Measurements from ENCODE around the gene MRPL2. TPM values are rescaled to one million over a fixed set of nuclear protein-coding genes. Genes with fewer than 3 reads are reported as not detected.

Gene MRPL2
- total and polyA plus RNA-seq, 4 experiments from 2014 or later: 37.9 to 56.5 (median 53.4) TPM

DNA sequence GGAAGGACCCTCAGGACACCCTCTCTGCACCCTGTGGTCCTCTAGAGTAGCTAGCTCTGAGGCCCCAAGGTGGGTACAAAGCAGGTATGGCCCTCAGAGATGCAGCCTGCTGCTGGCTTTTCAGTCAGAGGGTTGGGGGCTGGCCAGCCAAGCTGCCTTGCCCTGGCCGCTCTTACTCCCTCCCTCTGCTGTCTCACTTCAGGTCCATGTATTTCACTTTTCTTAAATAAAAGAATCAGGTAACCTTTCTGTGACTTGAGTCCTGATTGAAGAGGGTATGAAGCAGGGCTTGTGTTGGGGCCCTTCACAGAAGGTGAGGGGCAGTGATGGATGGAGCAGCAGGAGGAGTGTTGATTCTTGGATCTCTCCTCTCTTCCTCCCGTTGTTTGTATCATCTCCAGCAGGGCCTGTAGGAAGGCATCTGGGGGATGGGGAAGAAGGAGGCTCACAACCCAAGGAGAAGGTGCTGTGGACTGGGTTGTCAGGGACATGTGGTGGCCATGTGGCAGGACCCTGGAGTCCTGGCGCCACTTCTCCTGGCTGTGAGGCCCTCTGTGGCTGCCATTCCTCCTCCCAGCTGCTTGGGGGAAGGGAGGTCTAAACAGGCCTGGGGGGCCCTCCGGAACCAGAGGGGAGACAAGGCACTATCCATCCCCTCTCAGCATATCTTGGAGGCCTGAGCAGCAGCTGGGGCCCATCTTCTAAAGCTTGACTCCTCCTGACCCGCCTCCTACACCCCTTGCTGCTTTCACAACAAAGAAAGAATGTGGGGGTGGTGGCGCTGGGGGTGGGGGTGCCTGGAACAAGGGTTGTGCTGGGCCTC lies 15.8 kb upstream of the MRPL2 start:
- DNase-seq: no peak
- peaks cover 19% of the 10 kb centered on the region for H3K27me3 ChIP-seq (ENCODE audit: insufficient read depth, low read length)
- H3K27me3 Mint-ChIP-seq: peaks cover 8 to 13% of the 10 kb centered on the region in 2 donors
- peak overlapping the region in 5 of 8 donors; percentile 17 to 68 (median 46) for H3K4me3 Mint-ChIP-seq
- ChIA-PET CTCF (ENCODE audit: partially characterized antibody) (interaction anchor here (1.7 kb wide), 1 partner anchor 69 kb away, joined by 6 read pairs; no protein-coding TSS in a partner anchor), POLR2A (ENCODE audit: partially characterized antibody) (interaction anchor here (0.6 to 1.3 kb wide), 2 partner anchors 16 to 381 kb away, joined by 3 read pairs; partner anchors contain the start of genes KLC4 and MRPL2)
- H3K4me3 ChIP-seq (ENCODE audit: low read length in 2 of 2): no peak overlapping the region
- no peaks in the 10 kb centered on the region for H3K9me3 ChIP-seq (ENCODE audit: control insufficient read depth in 1 of 2, low read length in 2 of 2)
- no peak overlapping the region for H3K27ac Mint-ChIP-seq
- peaks cover 10% of the 10 kb centered on the region for H3K4me1 ChIP-seq (ENCODE audit: insufficient read depth, low read length)
- intact Hi-C loops (cut with micrococcal nuclease): no loop called here
- peaks cover 0 to 10% (median 4%) of the 10 kb centered on the region in 4 donors for H3K4me1 Mint-ChIP-seq
- no peak overlapping the region for H3K27ac ChIP-seq (ENCODE audit: low read depth, low read length)
- H3K9me3 Mint-ChIP-seq: no peaks in the 10 kb centered on the region
- H3K36me3 Mint-ChIP-seq: peaks cover 21 to 38% of the 10 kb centered on the region in 2 donors
- H3K36me3 ChIP-seq (ENCODE audit: insufficient read depth, low read length): no peaks in the 10 kb centered on the region

DNA sequence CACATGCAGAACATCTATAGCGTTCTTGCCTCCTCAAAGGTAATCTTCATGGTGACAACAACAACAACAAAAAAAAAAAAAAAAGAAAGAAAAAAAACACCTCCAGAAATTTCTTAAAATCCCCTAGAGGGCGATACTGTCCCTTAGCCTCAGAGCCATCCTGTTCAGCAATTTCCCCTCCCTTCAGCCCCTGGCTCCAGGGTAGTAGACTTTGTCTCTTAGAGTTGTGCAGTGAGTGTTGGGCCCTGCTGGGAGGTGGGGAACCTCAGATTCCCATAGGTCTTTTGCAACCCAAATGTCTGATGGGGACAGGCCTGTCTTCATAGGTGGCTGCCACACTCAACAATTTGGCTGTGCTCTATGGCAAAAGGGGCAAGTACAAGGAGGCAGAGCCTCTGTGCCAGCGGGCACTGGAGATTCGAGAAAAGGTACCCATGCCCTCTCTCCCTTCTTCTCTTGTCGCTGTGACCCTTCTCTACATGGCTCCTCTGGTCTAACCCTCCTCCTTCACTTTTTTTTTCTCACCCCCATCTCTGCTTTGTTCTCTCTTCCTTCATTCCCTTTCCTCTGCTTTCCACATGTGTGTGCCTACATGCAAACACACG lies 10.9 kb upstream of the MRPL2 start:
- intact Hi-C loops (cut with micrococcal nuclease): no loop called here
- no peaks in the 10 kb centered on the region for H3K9me3 ChIP-seq (ENCODE audit: control insufficient read depth in 1 of 2, low read length in 2 of 2)

DNA sequence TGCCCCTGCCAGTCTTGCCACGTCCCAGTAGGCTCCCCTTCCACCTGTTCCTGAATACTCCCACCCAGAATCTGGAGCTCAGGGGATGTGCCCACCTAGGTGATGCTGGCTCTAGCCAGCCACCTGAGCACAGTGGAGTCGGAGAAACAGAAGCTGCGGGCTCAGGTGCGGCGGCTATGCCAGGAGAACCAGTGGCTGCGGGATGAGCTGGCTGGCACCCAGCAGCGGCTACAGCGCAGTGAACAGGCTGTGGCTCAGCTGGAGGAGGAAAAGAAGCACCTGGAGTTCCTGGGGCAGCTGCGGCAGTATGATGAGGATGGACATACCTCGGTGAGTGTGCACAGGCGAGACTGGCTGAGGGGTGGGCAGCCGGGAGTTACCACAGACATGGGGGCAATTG lies 3.6 kb upstream of the MRPL2 start:
- no peaks in the 10 kb centered on the region for H3K9me3 Mint-ChIP-seq
- H3K36me3 ChIP-seq (ENCODE audit: insufficient read depth, low read length): peaks cover 2% of the 10 kb centered on the region
- peaks cover 25 to 39% (median 32%) of the 10 kb centered on the region in 4 donors for H3K4me1 Mint-ChIP-seq
- no peaks in the 10 kb centered on the region for H3K27me3 ChIP-seq (ENCODE audit: insufficient read depth, low read length)
- no peak overlapping the region for H3K27ac ChIP-seq (ENCODE audit: low read depth, low read length)
- ChIA-PET CTCF (ENCODE audit: partially characterized antibody) (no interaction called here), POLR2A (ENCODE audit: partially characterized antibody) (interaction anchor here (0.6 kb wide), 1 partner anchor 9 kb away, joined by 3 read pairs; the partner anchor contains the start of gene CUL7)
- no peak for DNase-seq
- intact Hi-C loops (cut with micrococcal nuclease): no loop called here
- H3K36me3 Mint-ChIP-seq: peaks cover 39 to 56% of the 10 kb centered on the region in 2 donors
- H3K4me1 ChIP-seq (ENCODE audit: insufficient read depth, low read length): peaks cover 21% of the 10 kb centered on the region
- H3K27ac Mint-ChIP-seq: no peak overlapping the region
- H3K4me3 ChIP-seq (ENCODE audit: low read length in 2 of 2): no peak overlapping the region
- no peak overlapping the region for H3K4me3 Mint-ChIP-seq
- no peaks in the 10 kb centered on the region for H3K9me3 ChIP-seq (ENCODE audit: control insufficient read depth in 1 of 2, low read length in 2 of 2)
- H3K27me3 Mint-ChIP-seq: no peaks in the 10 kb centered on the region

More for the DNA sequence above, 10.9 kb upstream of the MRPL2 start:
- ChIA-PET CTCF (ENCODE audit: partially characterized antibody) (interaction anchor here (1.1 kb wide), 1 partner anchor 74 kb away, joined by 5 read pairs; no protein-coding TSS in a partner anchor), POLR2A (ENCODE audit: partially characterized antibody) (no interaction called here)
- no peaks in the 10 kb centered on the region for H3K9me3 Mint-ChIP-seq
- peaks cover 42 to 57% of the 10 kb centered on the region in 2 donors for H3K36me3 Mint-ChIP-seq
- H3K4me1 Mint-ChIP-seq: no peaks in the 10 kb centered on the region
- H3K27me3 ChIP-seq (ENCODE audit: insufficient read depth, low read length): no peaks in the 10 kb centered on the region
- H3K27me3 Mint-ChIP-seq: peaks cover 0 to 2% of the 10 kb centered on the region in 2 donors
- H3K36me3 ChIP-seq (ENCODE audit: insufficient read depth, low read length): no peaks in the 10 kb centered on the region
- peak overlapping the region in 2 of 7 donors; percentile 41 to 64 for H3K27ac Mint-ChIP-seq
- H3K4me3 Mint-ChIP-seq: no peak overlapping the region
- DNase-seq: peak in 4 of 5 donors; percentile 25 to 33 (median 27)
- no peaks in the 10 kb centered on the region for H3K4me1 ChIP-seq (ENCODE audit: insufficient read depth, low read length)
- no peak overlapping the region for H3K4me3 ChIP-seq (ENCODE audit: low read length in 2 of 2)
- H3K27ac ChIP-seq (ENCODE audit: low read depth, low read length): no peak overlapping the region

DNA sequence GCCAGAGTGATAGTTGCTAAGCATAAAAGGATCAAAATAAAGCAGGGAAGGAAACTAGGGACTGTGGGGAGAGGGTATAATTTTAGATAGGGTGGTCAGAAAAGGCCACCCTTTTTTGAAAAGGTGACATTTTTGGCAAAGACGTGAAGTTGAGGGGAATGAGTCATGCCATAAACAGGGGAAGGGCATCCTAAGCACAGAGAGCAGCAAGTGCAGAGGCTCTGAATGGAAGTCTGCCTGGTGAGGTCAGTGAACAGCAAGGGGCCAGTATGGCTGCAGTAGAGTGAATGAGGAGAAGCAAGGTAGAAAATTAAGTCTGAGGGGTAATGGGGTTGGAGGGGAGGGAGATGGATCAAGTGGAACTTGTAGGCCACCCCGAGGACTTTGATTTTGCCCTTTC lies 2.6 kb upstream of the MRPL2 start:
- H3K27me3 Mint-ChIP-seq: no peaks in the 10 kb centered on the region
- ChIA-PET POLR2A (ENCODE audit: partially characterized antibody) (interaction anchor here (0.6 kb wide), 1 partner anchor 132 kb away, joined by 3 read pairs; the partner anchor contains the start of gene CNPY3), CTCF (ENCODE audit: partially characterized antibody) (no interaction called here)
- Histone ChIP-seq H3K36me3 (ENCODE audit: insufficient read depth, low read length) (peaks cover 6% of the 10 kb centered on the region), H3K4me3 (ENCODE audit: low read length in 2 of 2) (no peak overlapping the region), H3K4me1 (ENCODE audit: insufficient read depth, low read length) (peaks cover 22% of the 10 kb centered on the region), H3K9me3 (ENCODE audit: control insufficient read depth in 1 of 2, low read length in 2 of 2) (no peaks in the 10 kb centered on the region), H3K27me3 (ENCODE audit: insufficient read depth, low read length) (no peaks in the 10 kb centered on the region), H3K27ac (ENCODE audit: low read depth, low read length) (no peak overlapping the region)
- H3K36me3 Mint-ChIP-seq: peaks cover 37 to 56% of the 10 kb centered on the region in 2 donors
- no peaks in the 10 kb centered on the region for H3K9me3 Mint-ChIP-seq
- DNase-seq: no peak
- peaks cover 25 to 40% (median 34%) of the 10 kb centered on the region in 4 donors for H3K4me1 Mint-ChIP-seq
- intact Hi-C loops (cut with micrococcal nuclease): no loop called here
- peak overlapping the region in 1 of 8 donors; percentile 41 for H3K4me3 Mint-ChIP-seq
- peak overlapping the region in 2 of 7 donors; percentile 9 to 98 for H3K27ac Mint-ChIP-seq

DNA sequence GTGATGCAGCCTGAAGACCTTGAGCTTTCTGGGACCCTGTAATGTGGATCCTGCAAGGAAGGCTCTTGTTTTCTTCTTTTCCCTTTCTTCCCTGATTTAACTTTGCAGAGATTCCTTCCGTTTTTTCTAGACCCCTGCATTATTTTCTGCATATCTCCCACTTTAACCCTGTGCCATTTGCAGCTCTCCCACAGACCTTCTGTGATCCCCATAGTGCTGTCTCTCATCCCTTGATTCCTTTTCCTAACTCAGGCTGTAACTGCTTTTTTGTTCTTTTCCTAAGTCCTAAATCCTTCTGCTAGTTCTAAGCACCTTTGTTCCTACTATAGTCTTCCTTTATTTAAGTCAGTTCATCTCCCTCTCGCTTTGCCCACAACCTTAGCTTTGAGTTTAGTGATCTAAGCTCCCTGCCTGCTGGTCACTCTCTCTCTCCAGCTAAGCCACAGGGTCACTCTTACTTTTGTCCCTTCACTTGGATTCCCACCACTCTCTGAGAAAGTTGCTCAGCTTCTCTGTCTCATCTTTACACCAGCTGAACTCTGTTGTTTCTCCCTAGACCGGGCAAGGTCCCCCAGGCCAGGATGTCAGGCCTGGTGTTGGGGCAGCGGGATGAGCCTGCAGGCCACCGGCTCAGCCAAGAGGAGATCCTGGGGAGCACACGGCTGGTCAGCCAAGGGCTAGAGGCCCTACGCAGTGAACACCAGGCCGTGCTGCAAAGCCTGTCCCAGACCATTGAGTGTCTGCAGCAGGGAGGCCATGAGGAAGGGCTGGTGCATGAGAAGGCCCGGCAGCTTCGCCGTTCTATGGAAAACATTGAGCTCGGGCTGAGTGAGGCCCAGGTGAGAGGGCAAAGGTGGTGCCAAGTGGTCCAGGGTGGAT lies 1.8 kb upstream of the MRPL2 start:
- peak overlapping the region; percentile 83 to 99 (median 94) for H3K27ac Mint-ChIP-seq
- peaks cover 25 to 42% (median 34%) of the 10 kb centered on the region in 4 donors for H3K4me1 Mint-ChIP-seq
- peaks cover 33 to 51% of the 10 kb centered on the region in 2 donors for H3K36me3 Mint-ChIP-seq
- CTCF ChIA-PET (ENCODE audit: partially characterized antibody): interaction anchor here (0.9 kb wide), 1 partner anchor 39 kb away, joined by 3 read pairs; the partner anchor contains the start of gene RRP36
- H3K36me3 ChIP-seq (ENCODE audit: insufficient read depth, low read length): peaks cover 8% of the 10 kb centered on the region
- no peaks in the 10 kb centered on the region for H3K27me3 ChIP-seq (ENCODE audit: insufficient read depth, low read length)
- POLR2A ChIA-PET (ENCODE audit: partially characterized antibody): interaction anchor here (1.5 to 3.1 kb wide), 5 partner anchors 39 to 132 kb away, joined by 4 to 32 read pairs (median 8); partner anchors contain the start of genes CNPY3, PEX6 and RRP36
- H3K27ac ChIP-seq (ENCODE audit: low read depth, low read length): no peak overlapping the region
- H3K4me3 Mint-ChIP-seq: peak overlapping the region; percentile 94 to 99 (median 97)
- no peaks in the 10 kb centered on the region for H3K27me3 Mint-ChIP-seq
- no peaks in the 10 kb centered on the region for H3K9me3 ChIP-seq (ENCODE audit: control insufficient read depth in 1 of 2, low read length in 2 of 2)
- no peaks in the 10 kb centered on the region for H3K9me3 Mint-ChIP-seq
- H3K4me1 ChIP-seq (ENCODE audit: insufficient read depth, low read length): peaks cover 22% of the 10 kb centered on the region
- DNase-seq: no peak
- intact Hi-C loops (cut with micrococcal nuclease): no loop called here
- no peak overlapping the region for H3K4me3 ChIP-seq (ENCODE audit: low read length in 2 of 2)

DNA sequence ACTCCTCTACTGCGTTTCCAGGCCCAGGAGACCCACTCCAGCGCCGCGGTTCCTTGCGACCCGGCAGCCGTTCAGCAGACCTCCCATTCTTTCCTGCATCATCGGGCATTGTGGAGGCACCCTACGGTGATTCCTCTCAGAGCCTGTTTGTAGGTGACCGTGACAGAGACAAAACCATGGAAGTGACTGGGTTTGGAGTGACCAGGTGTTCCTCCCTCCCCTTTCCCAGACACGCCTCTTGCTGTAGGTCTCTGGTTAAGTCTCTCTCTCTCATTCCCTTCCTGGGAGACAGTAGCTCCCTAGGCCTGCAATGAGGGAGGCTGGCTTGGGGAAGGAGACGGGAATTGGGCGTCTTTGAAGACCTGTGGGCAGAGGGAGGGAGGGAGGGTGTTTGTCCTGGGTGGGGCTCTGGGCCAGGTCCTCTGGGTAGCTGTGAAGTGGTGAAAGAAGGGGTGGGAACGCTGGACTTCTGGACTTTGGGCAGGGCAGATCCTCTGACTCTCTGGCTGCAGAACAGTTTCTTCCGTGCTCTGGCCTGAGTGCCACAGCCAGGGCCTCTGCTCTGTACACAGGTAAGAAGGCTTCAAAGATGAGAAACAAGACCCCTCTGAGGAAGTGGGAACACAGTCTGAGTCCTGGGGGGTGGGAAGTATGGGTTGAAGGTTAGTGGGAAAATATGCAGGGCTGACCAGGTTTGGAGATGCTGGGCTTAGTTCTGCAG lies 960 bp upstream of the MRPL2 start:
- Histone ChIP-seq H3K4me3 (ENCODE audit: low read length in 2 of 2) (peak overlapping the region; percentile 84 to 87), H3K9me3 (ENCODE audit: control insufficient read depth in 1 of 2, low read length in 2 of 2) (no peaks in the 10 kb centered on the region), H3K36me3 (ENCODE audit: insufficient read depth, low read length) (peaks cover 13% of the 10 kb centered on the region), H3K27me3 (ENCODE audit: insufficient read depth, low read length) (no peaks in the 10 kb centered on the region), H3K4me1 (ENCODE audit: insufficient read depth, low read length) (peaks cover 22% of the 10 kb centered on the region), H3K27ac (ENCODE audit: low read depth, low read length) (peak overlapping the region; percentile 91)
- Mint-ChIP-seq H3K27ac (peak overlapping the region; percentile 97 to 100 (median 99)), H3K27me3 (no peaks in the 10 kb centered on the region), H3K4me3 (peak overlapping the region; percentile 94 to 99 (median 97)), H3K9me3 (no peaks in the 10 kb centered on the region), H3K36me3 (peaks cover 32 to 48% of the 10 kb centered on the region in 2 donors), H3K4me1 (peaks cover 27 to 50% (median 34%) of the 10 kb centered on the region in 4 donors)
- ChIA-PET CTCF (ENCODE audit: partially characterized antibody) (interaction anchor here (0.7 to 1.3 kb wide), 3 partner anchors 79 to 99 kb away, joined by 3 to 4 read pairs (median 3); partner anchors contain the start of gene GNMT), POLR2A (ENCODE audit: partially characterized antibody) (interaction anchor here (1.4 to 3.1 kb wide), 11 partner anchors 10 to 180 kb away, joined by 4 to 32 read pairs (median 8); partner anchors contain the start of genes CNPY3, KLHDC3, MEA1 and PEX6)
- DNase-seq: peak in 1 of 5 donors; percentile 41
- intact Hi-C loops (cut with micrococcal nuclease): no loop called here
